Measurements from ENCODE around the gene DNAJC19.
A peak's percentile ranks its signal among the peaks of the same experiment; 100 is the strongest.
"Not testable (repeated sequence)": the region's sequence is repeated elsewhere in the genome, so short reads cannot be mapped to it uniquely, and the experiment has no call there.

Gene DNAJC19
- total RNA-seq = 37.3 to 37.4 reads per million in 2 donors

- DNase-seq = peak; percentile 49
Measured at GRCh38 chr3:180989291-180990163, at the start of gene DNAJC19. TSS of gene DNAJC19 (minus strand) at chr3:180989736. CDS start at chr3:180989602, 134 bp downstream.

DNA sequence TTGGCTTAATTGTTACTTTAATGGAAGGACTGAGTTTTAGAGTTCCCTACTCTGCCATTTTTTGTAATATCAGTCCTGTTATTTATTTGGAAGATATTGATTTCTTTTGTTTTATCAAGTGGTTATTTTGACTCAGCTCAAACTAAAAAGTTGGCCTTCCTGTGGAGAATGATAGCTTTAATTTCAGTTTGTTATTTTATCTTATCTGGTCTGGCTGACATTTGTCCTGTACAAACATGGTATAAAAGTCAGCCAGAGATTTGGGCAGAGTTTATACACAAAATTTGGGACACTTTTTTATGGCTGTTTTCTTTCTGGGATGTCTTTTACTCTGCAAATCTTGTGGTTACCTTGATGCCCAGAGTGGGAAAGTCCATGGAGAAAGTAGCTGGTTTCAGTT lies 41.4 kb upstream of the DNAJC19 start:
- no peak for DNase-seq

- DNase-seq = no peak
Measured at GRCh38 chr3:181025204-181025603, 35.7 kb upstream of the DNAJC19 start.

DNA sequence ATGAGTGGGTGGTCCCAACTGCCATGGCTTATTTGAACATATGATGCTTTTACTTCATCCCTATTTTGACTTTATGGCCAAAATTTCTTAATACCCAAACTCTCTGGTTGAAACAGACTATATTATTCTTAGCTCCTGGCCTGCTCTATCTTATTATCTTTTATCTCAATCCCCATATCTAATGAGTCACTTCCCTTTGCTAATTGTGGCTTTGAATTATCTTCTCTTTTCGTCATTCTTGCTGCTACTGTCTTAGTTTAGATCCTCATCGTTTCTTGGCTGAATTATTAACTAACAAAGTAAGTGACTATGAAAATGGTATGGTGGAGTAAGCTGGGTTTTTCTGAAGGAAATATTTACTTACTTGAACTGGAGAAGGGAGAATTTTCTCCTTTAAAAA lies 28.2 kb upstream of the DNAJC19 start:
- DNase-seq = no peak

DNA sequence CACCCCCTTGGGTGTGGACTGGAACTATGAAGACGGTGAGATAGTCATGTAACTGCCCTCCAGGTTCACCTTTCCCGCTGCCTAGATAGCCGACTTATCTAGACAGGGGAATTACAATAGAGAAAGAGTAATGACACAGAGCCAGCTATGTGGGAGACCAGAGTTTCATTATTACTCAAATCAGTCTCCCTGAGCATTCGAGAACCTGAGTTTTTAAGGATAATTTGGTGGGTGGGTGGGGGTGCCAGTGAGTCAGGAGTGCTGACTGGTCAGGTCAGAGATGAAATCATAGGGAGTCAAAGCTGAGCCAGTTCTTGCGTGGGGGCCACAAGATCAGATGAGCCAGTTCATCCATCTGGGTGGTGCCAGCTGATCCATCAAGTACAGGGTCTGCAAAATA lies 19.7 kb upstream of the DNAJC19 start:
- DNase-seq = no peak

DNA sequence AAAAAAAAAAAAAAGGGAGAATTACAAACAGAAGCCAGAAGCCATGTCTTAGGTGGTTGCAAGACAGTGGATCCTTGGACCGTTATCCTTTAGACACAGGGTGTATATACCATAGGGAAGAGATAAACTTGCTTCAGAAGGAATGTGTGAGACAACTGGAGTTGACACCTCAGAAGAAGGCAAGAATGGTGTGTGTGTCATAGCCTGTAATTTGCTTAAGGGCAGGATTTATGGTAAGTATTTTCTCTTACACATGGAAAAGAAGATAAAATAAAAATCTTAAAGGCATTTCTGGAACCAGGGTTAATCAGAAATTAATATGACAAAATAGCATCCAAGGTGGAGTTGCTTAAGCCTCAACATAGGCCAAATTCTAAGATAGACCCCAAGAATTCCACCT lies 19.3 kb upstream of the DNAJC19 start:
- no peak for DNase-seq

DNA sequence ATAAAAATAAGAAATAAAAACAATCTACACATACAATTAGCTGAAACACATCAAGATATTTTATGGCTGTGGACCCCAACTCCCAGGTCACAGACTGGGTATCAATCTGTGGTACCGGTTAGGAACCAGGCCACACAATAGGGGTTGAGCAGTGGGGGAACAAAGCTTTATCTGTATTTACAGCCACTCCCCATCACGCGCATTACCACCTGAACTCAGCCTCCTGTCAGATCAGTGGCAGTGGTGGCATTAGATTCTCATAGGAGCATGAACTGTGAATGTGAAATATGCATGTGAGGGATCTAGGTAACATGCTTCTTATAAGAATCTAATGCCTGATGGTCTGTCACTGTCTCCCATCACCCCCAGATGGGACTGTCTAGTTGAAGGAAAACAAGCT lies 17.7 kb upstream of the DNAJC19 start:
- DNase-seq = no peak

DNA sequence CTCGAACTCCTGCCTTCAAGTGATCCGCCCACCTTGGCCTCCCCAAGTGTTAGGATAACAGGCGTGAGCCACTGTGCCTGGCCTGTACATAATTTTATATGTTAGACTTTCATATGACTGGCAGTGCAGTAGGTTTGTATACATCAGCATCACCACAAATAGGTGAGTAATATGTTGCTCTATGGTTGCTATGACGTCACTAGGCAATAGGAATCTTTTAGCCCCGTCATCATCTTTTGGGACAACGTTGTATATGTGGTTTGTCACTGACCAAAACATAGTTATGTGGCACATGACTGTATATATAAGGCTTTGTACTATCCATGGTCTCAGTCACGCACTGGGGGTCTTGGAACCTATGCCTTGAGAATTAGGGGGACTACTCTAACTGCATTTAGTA lies 17.0 kb upstream of the DNAJC19 start:
- DNase-seq = no peak

GRCh38 chr3:181003469-181003868 lies 13.9 kb upstream of the DNAJC19 start:
- DNase-seq = not testable (repeated sequence)

DNA sequence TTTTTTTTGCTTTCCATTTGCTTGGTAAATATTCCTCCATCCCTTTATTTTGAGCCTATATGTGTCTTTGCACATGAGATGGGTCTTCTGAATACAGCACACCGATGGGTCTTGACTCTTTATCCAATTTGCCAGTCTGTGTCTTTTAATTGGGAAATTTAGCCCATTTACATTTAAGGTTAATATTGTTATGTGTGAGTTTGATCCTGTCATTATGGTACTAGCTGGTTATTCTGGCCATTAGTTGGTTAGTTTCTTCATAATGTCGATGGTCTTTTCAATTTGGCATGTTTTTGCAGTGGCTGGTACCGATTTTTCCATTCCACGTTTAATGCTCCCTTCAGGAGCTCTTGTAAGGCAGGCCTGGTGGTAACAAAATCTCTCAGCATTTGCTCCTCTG lies 12.8 kb upstream of the DNAJC19 start:
- not testable (repeated sequence) for DNase-seq

- no peak for DNase-seq
Measured at GRCh38 chr3:180996415-180996932, 6.9 kb upstream of the DNAJC19 start.

- no peak for DNase-seq
Measured at GRCh38 chr3:180990505-180990904, 969 bp upstream of the DNAJC19 start.

DNA sequence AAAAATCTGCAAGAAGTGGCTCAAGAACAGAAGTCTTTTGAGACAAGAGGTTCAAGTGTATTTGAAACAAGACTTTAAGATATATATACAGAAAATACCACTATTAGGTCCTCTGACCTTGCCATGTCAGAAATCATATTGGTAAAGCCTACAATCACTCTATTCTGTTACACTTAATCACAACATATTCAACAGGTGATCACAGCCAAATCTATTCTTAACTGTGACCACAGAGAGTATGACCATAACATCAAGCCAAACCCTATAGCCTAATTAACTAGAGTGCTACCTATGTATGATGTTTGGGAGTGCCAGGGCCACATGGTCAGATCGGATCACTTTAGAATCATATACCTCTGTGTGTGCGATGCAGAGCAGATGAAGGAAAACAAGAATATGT lies 2.2 kb downstream of the DNAJC19 start:
- DNase-seq = no peak

DNA sequence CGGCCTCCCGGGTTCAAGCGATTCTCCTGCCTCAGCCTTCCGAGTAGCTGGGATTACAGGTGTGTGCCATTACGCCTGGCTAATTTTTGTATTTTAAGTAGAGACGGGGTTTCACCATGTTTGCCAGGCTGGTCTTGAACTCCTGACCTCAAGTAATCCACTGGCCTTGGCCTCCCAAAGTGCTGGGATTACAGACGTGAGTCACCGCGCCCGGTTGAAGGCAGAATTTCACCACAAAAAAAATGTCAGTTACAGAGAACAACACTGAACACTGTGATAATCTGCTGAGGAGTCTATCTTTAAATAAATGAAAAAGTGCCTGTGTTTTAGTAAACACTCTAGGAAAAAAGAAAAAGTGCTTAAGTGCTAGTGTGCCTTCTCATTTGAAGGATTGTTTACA lies 3.2 kb downstream of the DNAJC19 start:
- DNase-seq = not testable (repeated sequence)

DNA sequence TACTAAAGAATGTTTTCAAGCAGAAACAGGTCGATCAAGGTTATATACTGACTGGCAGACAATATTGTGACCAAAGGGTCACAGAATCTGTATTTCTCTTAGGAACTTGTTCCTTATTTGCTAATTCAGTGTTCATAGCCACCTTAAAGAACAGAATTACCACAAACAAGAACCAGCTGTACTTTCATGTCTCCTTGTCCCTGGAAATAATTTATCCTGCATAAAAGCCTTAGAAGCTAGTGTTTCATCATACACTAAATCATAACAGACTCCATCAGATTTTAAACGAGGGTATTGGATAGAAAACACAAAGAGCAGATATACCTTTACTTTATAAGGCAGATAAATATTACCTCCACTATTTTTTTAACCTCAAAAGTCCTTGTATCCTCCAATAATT lies 6.4 kb downstream of the DNAJC19 start:
- DNase-seq = no peak

DNA sequence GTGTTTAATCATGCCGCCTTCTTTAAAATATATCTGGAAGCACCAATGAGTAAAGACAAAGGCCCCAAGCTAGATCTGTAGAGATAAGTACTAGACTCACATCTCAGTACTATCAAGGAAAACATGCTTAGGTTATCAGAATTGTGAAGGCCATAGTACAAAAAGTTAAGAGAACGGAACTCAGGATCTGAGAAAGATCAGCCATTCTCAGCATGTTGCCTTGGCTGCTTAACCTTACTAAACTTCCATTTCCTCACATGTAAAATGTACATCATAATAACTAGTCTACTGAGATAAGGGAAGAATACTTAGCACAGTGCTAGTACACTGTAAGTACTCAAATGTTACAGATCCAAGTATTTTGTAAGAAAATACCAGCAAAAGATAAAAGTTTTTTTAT lies 7.6 kb downstream of the DNAJC19 start:
- DNase-seq = no peak

- DNase-seq = no peak
Measured at GRCh38 chr3:180980611-180981010, 8.9 kb downstream of the DNAJC19 start.

DNA sequence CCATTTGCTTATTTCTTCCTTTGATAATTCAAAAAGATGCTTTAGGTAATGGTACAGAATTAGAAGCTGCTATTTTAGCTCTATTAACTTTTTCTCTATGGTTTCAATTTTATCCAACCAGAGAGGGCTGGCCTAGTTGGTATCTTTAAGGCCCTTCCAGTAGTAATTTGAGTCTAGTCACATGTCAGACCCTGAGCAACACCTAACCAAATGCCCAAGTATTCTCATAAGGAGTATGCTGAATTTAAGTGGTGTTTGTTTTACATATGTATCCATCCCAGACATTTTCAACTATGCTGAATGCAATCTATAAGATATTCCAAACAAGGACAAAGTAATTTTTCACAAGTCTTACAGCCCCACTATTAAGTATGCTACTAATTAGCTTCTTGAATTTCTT lies 9.6 kb downstream of the DNAJC19 start:
- DNase-seq = no peak

GRCh38 chr3:180977498-180977897 lies 12.0 kb downstream of the DNAJC19 start:
- no peak for DNase-seq

DNA sequence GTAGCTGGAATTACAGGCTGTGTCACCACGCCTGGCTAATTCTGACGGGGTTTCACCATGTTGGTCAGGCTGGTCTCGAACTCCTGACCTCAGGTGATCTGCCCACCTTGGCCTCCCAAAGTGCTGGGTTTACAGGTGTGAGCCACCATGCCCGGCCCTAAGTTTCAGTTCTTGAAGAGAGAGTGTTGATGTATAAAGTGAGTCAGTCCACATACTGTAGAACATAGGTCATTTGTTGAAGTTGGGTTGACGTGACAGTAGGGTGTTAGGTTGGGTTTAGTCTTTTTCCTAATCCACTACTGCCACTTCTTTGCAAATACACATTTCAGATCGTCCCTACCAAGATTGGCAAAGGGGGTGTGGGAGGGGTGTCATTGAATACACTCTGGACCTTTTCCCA lies 15.2 kb downstream of the DNAJC19 start:
- no peak for DNase-seq

DNA sequence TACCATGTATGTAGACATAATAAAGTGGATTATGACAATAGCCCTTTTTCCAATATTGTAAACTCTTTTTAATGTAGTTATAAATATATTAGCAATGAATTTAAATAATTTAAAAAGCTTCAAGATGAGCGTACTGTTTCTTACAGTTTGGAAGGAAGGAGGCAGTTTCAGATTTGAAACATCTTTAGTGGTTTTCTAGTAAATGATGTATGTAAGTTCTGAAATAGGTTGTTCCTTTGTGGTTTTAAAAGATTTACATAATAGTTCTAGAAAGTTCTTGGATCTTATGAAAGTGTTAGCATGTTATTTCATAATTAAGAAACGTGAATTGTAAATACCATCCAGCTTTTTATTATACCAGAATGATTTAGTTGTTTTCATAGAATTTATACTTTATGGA lies 16.0 kb downstream of the DNAJC19 start:
- no peak for DNase-seq

DNA sequence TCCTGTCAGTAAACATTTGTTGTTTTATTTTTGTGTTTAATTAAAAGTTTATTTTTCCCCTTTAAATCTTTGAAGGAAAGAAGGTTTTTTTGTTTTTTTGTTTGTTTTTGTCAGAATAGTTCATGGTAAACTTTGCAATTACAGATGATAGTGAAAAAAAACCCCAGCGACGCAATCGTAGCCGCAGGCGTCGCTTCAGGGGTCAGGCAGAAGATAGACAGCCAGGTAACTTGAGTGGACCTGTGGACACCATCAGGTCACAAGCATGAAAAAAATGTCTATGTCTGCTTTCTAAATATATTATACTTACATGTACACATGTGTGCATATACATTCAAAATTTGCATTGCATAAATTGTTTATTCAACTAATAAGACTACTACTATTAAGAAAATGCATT lies 18.6 kb downstream of the DNAJC19 start:
- DNase-seq = no peak

GRCh38 chr3:180962530-180962929 lies 27.0 kb downstream of the DNAJC19 start:
- DNase-seq = no peak

- no peak for DNase-seq
Measured at GRCh38 chr3:180961552-180961951, 28.0 kb downstream of the DNAJC19 start.

- no peak for DNase-seq
Measured at GRCh38 chr3:180961087-180961486, 28.4 kb downstream of the DNAJC19 start.

Measured in activated gamma-delta T cell (primary cell).